Suppressor macrophage (primary cell): ENCODE results near the gene LYST.

ENCODE experiments used
- DNase-seq, 4 experiments: peaks; one replicate each; pipeline ENCODE4 v3.0.0-alpha.2; 2020 to 2022

The LYST gene

DNA sequence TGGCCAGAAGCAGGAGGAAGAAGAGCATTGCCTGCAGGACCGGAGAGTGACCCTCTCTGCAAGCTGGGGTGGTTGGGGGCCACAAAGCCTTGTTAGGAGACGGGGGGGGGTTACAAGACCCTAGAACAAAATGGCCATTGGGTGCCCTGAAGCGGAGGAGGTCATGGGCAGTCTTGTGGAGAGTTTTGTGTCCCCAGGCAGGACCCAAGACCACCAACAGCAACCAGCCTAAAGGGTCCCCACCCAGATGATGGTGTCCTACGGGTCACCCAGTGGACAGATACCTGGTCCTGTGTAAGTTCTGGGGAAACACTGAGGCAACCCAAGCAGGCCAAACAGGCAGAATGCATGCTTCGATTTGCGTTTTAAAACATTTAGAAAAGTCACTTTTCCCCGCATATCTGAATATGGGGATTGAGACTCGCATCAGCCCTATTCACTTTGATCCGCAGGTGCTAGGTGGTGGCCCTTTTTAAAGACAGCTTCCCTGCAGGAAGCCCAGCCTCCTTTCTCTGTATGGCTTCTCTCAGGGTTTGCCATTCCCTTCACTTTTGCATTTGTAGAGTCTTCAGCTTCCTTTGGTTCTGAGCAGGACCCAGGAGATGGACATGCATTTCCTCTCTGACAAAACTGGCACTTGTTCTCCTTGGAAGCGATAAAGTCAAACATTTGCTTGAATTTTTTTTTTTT is 238.2 kb downstream of the LYST start:
- DNase-seq = no peak

GRCh38 chr1:235625831-235626230 is 240.9 kb downstream of the LYST start:
- no peak for DNase-seq

DNA sequence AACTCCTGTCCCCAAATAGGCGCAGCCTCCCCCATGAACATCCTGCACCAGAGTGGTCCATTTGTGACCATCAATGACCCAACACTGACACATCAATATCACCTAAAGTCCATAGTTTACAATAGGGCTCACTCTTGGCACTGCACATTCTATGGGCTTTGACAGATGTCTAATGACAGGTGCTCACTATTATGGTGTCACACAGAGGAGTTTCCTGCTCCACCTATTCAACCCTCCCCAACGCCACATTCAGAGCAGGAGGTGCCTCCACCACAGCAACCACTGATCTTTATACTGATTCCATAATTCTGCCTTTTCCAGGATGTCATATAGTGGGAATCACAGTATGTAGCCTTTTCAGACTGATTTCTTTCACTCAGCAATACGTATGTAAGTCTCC is 241.4 kb downstream of the LYST start:
- DNase-seq = no peak

- peak in 3 of 4 experiments; percentile 13 to 51 (median 25) for DNase-seq
Measured at GRCh38 chr1:235624721-235625333, 241.9 kb downstream of the LYST start.

GRCh38 chr1:235622936-235623779 is 243.5 kb downstream of the LYST start:
- no peak for DNase-seq

DNA sequence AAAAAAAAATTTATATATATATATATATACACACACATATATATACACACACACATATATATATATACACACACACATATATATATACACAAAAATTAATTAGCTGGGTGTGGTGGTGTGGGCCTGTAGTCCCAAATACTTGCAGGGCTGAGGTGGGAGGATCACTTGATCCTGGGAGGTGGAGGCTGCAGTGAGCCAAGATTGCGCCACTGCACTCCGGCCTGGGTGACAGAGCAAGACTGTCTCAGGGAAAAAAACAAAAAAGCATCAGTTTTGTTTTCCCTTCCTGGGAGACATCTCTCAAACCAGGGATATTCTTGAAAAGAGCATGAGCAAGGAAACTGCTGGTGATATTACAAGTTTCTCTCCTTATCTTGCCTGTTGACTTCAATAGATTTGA is 247.6 kb downstream of the LYST start:
- DNase-seq = peak in 1 of 4 experiments; percentile 3

GRCh38 chr1:235617808-235618207 is 248.9 kb downstream of the LYST start:
- DNase-seq = no peak

GRCh38 chr1:235617140-235617539 is 249.6 kb downstream of the LYST start:
- no peak for DNase-seq

DNA sequence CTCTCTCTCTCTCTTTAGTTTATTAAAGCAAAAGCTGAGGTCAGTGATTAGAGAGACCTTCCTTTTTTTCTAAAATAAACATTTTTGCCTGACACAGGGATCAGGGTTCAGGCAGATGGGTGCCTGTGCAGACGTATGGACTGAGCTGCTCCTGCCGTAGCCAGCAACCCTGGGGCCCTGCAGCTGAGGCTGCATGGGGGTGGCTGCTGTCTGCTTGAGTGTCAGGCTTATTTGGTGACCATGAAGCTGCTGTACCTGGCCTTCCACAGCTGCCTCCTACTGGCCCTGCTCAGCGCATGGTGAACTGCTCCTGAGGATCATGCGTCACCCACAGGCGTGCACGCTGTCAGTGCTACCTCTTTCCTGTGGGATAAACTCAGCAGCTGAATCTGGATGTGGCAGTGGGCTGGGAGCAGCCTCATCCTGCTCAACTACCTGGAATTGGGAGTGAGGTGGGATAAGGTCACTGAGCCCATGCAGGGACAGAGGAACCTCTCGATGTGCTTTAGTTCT is 252.2 kb downstream of the LYST start:
- no peak for DNase-seq

DNA sequence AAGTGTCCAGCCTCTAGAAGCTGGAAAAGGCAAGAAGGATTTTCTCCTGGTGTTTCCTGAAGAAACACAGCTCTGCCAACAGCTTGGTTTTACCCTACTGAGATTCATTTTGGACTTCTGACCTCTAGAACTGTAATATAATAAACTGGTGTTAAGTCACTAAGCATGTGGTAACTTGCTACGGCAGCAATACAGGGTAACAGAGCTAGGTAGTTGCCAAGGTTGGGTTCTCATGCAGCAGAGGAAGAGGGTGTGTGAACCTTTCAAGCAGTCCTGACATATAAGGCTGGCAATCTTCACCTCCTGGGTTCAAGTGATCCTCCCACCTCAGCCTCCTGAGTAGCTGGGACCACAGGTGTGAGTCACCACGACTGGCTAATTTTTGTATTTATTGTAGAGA is 253.1 kb downstream of the LYST start:
- no peak for DNase-seq

GRCh38 chr1:235612761-235613160 is 253.9 kb downstream of the LYST start:
- DNase-seq = no peak
